Neuronal stem cell (in vitro differentiated cells): ENCODE results near the gene MTX3.

Source experiments
- DNase-seq: peaks from one replicate; pipeline ENCODE4 v3.0.0-alpha.2; 2013; ENCODE audit warnings: low spot score
- H2AFZ ChIP-seq: one replicate; pipeline ENCODE4 v1.6.1; 2013; ENCODE audit warnings: mild to moderate bottlenecking, low read length, inconsistent platforms
- H2AK5ac ChIP-seq: 2 replicates; pipeline ENCODE4 v1.6.1; 2013; ENCODE audit warnings: low read depth, mild to moderate bottlenecking, inconsistent platforms, low read length, moderate library complexity, mixed read lengths
- H2BK120ac ChIP-seq: 2 replicates; pipeline ENCODE4 v1.6.1; 2013; ENCODE audit warnings: low read depth, mild to moderate bottlenecking, inconsistent platforms, low read length, moderate library complexity, mixed read lengths
- H2BK12ac ChIP-seq: one replicate; pipeline ENCODE4 v1.6.1; 2013; ENCODE audit warnings: low read length, inconsistent platforms
- H2BK15ac ChIP-seq: 2 replicates; pipeline ENCODE4 v1.6.1; 2013; ENCODE audit warnings: mild to moderate bottlenecking, low read length, inconsistent platforms, mixed read lengths
- H2BK5ac ChIP-seq: one replicate; pipeline ENCODE4 v1.6.1; 2013; ENCODE audit warnings: inconsistent platforms, mild to moderate bottlenecking, low read length, moderate library complexity
- H3K14ac ChIP-seq: one replicate; pipeline ENCODE4 v1.6.1; 2013; ENCODE audit warnings: low read length, inconsistent platforms
- H3K18ac ChIP-seq: 2 replicates; pipeline ENCODE4 v1.6.1; 2013; ENCODE audit warnings: low read length, inconsistent platforms
- H3K23ac ChIP-seq: 2 replicates; pipeline ENCODE4 v1.6.1; 2013; ENCODE audit warnings: low read depth, mild to moderate bottlenecking, mixed read lengths, low read length, inconsistent platforms; ENCODE audit not compliant: poor library complexity
- H3K27ac ChIP-seq: replicated peaks from 3 replicates; pipeline ENCODE4 v1.5.1; 2013; ENCODE audit warnings: low read length, inconsistent platforms
- H3K27me3 ChIP-seq, 3 experiments: 2 replicates each; pipeline ENCODE4 v1.6.1; 2013; ENCODE audit warnings: low read length in 3 of 3, mild to moderate bottlenecking in 2 of 3, inconsistent platforms in 1 of 3, low read depth in 1 of 3, mixed read lengths in 1 of 3, moderate library complexity in 1 of 3; ENCODE audit not compliant: control insufficient read depth in 3 of 3, insufficient read depth in 3 of 3
- H3K36me3 ChIP-seq, 2 donors: replicated peaks in 1 of 2; 2 replicates each; pipeline ENCODE4 v1.6.1; 2013; ENCODE audit warnings: low read length in 2 of 2; ENCODE audit not compliant: control insufficient read depth in 2 of 2, insufficient read depth in 2 of 2
- H3K4ac ChIP-seq: 2 replicates; pipeline ENCODE4 v1.6.1; 2013; ENCODE audit warnings: inconsistent platforms, mild to moderate bottlenecking, low read length, moderate library complexity
- H3K4me1 ChIP-seq, 2 donors: 1 replicate in 1 of 2; 2 replicates in 1 of 2; pipeline ENCODE4 v1.6.1; 2013; ENCODE audit warnings: low read length in 2 of 2, low read depth in 1 of 2; ENCODE audit not compliant: control insufficient read depth in 2 of 2, insufficient read depth in 1 of 2
- H3K4me2 ChIP-seq: one replicate; pipeline ENCODE4 v1.6.1; 2013; ENCODE audit warnings: mild to moderate bottlenecking, low read length, inconsistent platforms; ENCODE audit not compliant: insufficient read depth, poor library complexity, severe bottlenecking
- H3K4me3 ChIP-seq, 2 donors: 2 replicates each; pipeline ENCODE4 v1.5.1; 2013; ENCODE audit warnings: low read length in 2 of 2, mild to moderate bottlenecking in 2 of 2, inconsistent platforms in 1 of 2, moderate library complexity in 1 of 2
- H3K79me1 ChIP-seq: one replicate; pipeline ENCODE4 v1.6.1; 2013; ENCODE audit warnings: low read depth, mild to moderate bottlenecking, inconsistent platforms, low read length, moderate library complexity
- H3K9ac ChIP-seq: one replicate; pipeline ENCODE4 v1.6.1; 2013; ENCODE audit warnings: mild to moderate bottlenecking, low read depth, low read length, inconsistent platforms; ENCODE audit not compliant: poor library complexity
- H3K9me3 ChIP-seq, 2 donors: replicated peaks in 1 of 2; 2 replicates each; pipeline versions ENCODE3 to v1.6.1; 2013; ENCODE audit warnings: low read length in 2 of 2, mild to moderate bottlenecking in 2 of 2, inconsistent platforms in 1 of 2, low read depth in 1 of 2, mixed read lengths in 1 of 2, moderate library complexity in 1 of 2; ENCODE audit not compliant: control insufficient read depth in 2 of 2, insufficient read depth in 1 of 2
- H4K8ac ChIP-seq: one replicate; pipeline ENCODE4 v1.6.1; 2013; ENCODE audit warnings: low read depth, mild to moderate bottlenecking, inconsistent platforms, low read length, moderate library complexity
- H4K91ac ChIP-seq: one replicate; pipeline ENCODE4 v1.6.1; 2013; ENCODE audit warnings: low read length, low read depth, mild to moderate bottlenecking, inconsistent platforms; ENCODE audit not compliant: poor library complexity
- WGBS, 2 donors: extraction: QIAGEN DNeasy Blood & Tissue Kit; methylation state at CpG; one replicate each; pipeline ENCODE4 v1.1.7; 2013; ENCODE audit warnings: missing lambda C conversion rate in 2 of 2, mixed read lengths in 1 of 2; ENCODE audit not compliant: insufficient read length in 2 of 2, insufficient replicate concordance in 1 of 2; ENCODE audit errors: extremely low coverage in 2 of 2; 5-methylcytosine and 5-hydroxymethylcytosine counted together

Gene MTX3

GRCh38 chr5:80031109-80031508 is 40.0 kb upstream of the MTX3 start:
- Histone ChIP-seq H3K36me3 (no peaks in the 10 kb centered on the region), H3K9ac (no peak overlapping the region), H3K23ac (no peak overlapping the region), H3K14ac (no peak overlapping the region), H4K8ac (no peak overlapping the region), H3K27ac (no peak overlapping the region), H2BK15ac (no peak overlapping the region), H2AK5ac (no peak overlapping the region), H2BK120ac (no peak overlapping the region), H4K91ac (no peak overlapping the region), H3K9me3 (no peaks in the 10 kb centered on the region), H3K27me3 (peaks cover 0 to 32% (median 19%) of the 10 kb centered on the region in 3 experiments), H3K4me3 (no peak overlapping the region), H3K4me2 (no peak overlapping the region), H2AFZ (no peak overlapping the region), H2BK5ac (no peak overlapping the region), H3K4ac (no peak overlapping the region), H3K79me1 (no peaks in the 10 kb centered on the region), H3K4me1 (peaks cover 0 to 3% of the 10 kb centered on the region in 2 donors), H3K18ac (no peak overlapping the region), H2BK12ac (no peak overlapping the region)
- WGBS, 2 donors, result no CpG with 5 or more reads among the region's 1 CpG
- no peak for DNase-seq

GRCh38 chr5:80026841-80027240 is 35.8 kb upstream of the MTX3 start:
- H2AK5ac ChIP-seq, result no peak overlapping the region
- H4K8ac ChIP-seq, result no peak overlapping the region
- H2BK12ac ChIP-seq, result no peak overlapping the region
- H3K23ac ChIP-seq, result no peak overlapping the region
- H3K4ac ChIP-seq, result no peak overlapping the region
- H3K14ac ChIP-seq, result no peak overlapping the region
- H3K4me3 ChIP-seq, result no peak overlapping the region
- no peaks in the 10 kb centered on the region for H3K79me1 ChIP-seq
- H3K18ac ChIP-seq, result no peak overlapping the region
- H3K4me1 ChIP-seq, result no peaks in the 10 kb centered on the region
- H3K27me3 ChIP-seq, result peaks cover 0 to 3% (median 0%) of the 10 kb centered on the region in 3 experiments
- H2BK5ac ChIP-seq, result no peak overlapping the region
- no peaks in the 10 kb centered on the region for H3K9me3 ChIP-seq
- no peak overlapping the region for H2BK15ac ChIP-seq
- no peak overlapping the region for H2BK120ac ChIP-seq
- H2AFZ ChIP-seq, result no peak overlapping the region
- no peak overlapping the region for H4K91ac ChIP-seq
- DNase-seq, result no peak
- H3K4me2 ChIP-seq, result no peak overlapping the region
- no peak overlapping the region for H3K27ac ChIP-seq
- H3K36me3 ChIP-seq, result no peaks in the 10 kb centered on the region
- H3K9ac ChIP-seq, result no peak overlapping the region

- H3K18ac ChIP-seq, result no peak overlapping the region
- no peak overlapping the region for H2BK120ac ChIP-seq
- WGBS, 2 donors, result no CpG with 5 or more reads among the region's 2 CpGs
- no peak overlapping the region for H2BK12ac ChIP-seq
- no peak overlapping the region for H4K8ac ChIP-seq
- H3K4me3 ChIP-seq, result no peak overlapping the region
- H3K27ac ChIP-seq, result no peak overlapping the region
- no peaks in the 10 kb centered on the region for H3K4me1 ChIP-seq
- H3K4me2 ChIP-seq, result no peak overlapping the region
- H3K79me1 ChIP-seq, result no peaks in the 10 kb centered on the region
- H3K9me3 ChIP-seq, result no peaks in the 10 kb centered on the region
- H2AFZ ChIP-seq, result no peak overlapping the region
- no peaks in the 10 kb centered on the region for H3K36me3 ChIP-seq
- no peak overlapping the region for H2AK5ac ChIP-seq
- no peak overlapping the region for H3K23ac ChIP-seq
- no peak overlapping the region for H4K91ac ChIP-seq
- no peak overlapping the region for H3K9ac ChIP-seq
- no peak overlapping the region for H3K14ac ChIP-seq
- no peak for DNase-seq
- no peak overlapping the region for H2BK15ac ChIP-seq
- H3K4ac ChIP-seq, result no peak overlapping the region
- H3K27me3 ChIP-seq, result no peaks in the 10 kb centered on the region
- H2BK5ac ChIP-seq, result no peak overlapping the region
These were observed 34.0 kb upstream of the MTX3 start for GRCh38 chr5:80025069-80025468.

- Histone ChIP-seq H2AK5ac (no peak overlapping the region), H3K79me1 (no peaks in the 10 kb centered on the region)
These were observed 19.8 kb upstream of the MTX3 start for GRCh38 chr5:80010754-80011392.

More at GRCh38 chr5:80010754-80011392, 19.8 kb upstream of the MTX3 start:
- no peak overlapping the region for H3K4ac ChIP-seq
- no peak overlapping the region for H2BK15ac ChIP-seq
- H3K14ac ChIP-seq, result no peak overlapping the region
- no peaks in the 10 kb centered on the region for H3K27me3 ChIP-seq
- no peak overlapping the region for H2BK120ac ChIP-seq
- H3K9ac ChIP-seq, result no peak overlapping the region
- no peak overlapping the region for H3K23ac ChIP-seq
- no peak overlapping the region for H2BK12ac ChIP-seq
- H3K18ac ChIP-seq, result no peak overlapping the region
- no peak overlapping the region for H4K8ac ChIP-seq
- no peaks in the 10 kb centered on the region for H3K4me1 ChIP-seq
- H4K91ac ChIP-seq, result no peak overlapping the region
- H3K4me3 ChIP-seq, result no peak overlapping the region
- no peak overlapping the region for H2BK5ac ChIP-seq
- no peak overlapping the region for H3K27ac ChIP-seq
- H3K4me2 ChIP-seq, result no peak overlapping the region
- peaks cover 1 to 6% of the 10 kb centered on the region in 2 donors for H3K36me3 ChIP-seq
- DNase-seq, result no peak
- H3K9me3 ChIP-seq, result no peaks in the 10 kb centered on the region
- no CpG with 5 or more reads among the region's 5 CpGs for WGBS, 2 donors
- H2AFZ ChIP-seq, result no peak overlapping the region
